Sigmoid colon (tissue), 4 donors: Measurements from ENCODE around the gene ZNF740.

Experiments used
- CTCF ChIP-seq, 4 experiments: fragments of 450-650 bp in 3 of 4; fragments of 200-600 bp in 1 of 4; IDR thresholded peaks; one replicate each; pipeline ENCODE4 v1.5.1; 2016 to 2019; ENCODE audit warnings: antibody characterized with exemption in 4 of 4, mild to moderate bottlenecking in 3 of 4, moderate library complexity in 2 of 4
- EP300 ChIP-seq, 4 donors: sonication (generic); formaldehyde crosslinking; IDR thresholded peaks; one replicate each; pipeline ENCODE4 v1.6.1; 2017; ENCODE audit warnings: antibody characterized with exemption in 4 of 4

GRCh38 chr12:53193040-53193439, 12.5 kb downstream of the ZNF740 start:
- TF ChIP-seq EP300 (IDR thresholded peaks at IDR 0.05) (no peak), CTCF (IDR thresholded peaks at IDR 0.05) (no peak)
